Measurements from ENCODE around the gene ARIH1.

DNA sequence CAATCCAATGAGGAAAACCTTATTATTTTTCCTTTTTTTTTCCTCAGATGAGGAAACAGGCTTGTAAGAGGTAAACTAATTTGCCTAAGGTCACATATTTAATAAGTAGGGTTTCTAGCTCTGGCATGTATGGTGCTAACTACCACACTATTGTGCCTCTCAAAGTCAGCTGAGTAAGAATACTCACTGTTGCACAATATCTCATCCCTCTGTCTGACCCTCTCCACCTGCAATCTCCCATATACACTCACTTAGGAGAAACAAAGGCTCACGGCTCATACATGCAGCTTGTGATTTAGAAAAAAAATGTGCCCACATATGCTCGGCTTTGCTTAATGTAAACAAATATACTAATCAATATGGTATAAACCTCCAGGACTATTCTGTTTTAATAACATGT, 10.4 kb upstream of the ARIH1 start:
- TF ChIP-seq FOXA1 (IDR thresholded peaks at IDR 0.05), result no peak
- no peak for TF ChIP-seq FOXM1 (IDR thresholded peaks at IDR 0.05; ENCODE audit: borderline replicate concordance)
- TF ChIP-seq FOXK2 (IDR thresholded peaks at IDR 0.05), result no peak
- no peak for TF ChIP-seq TARDBP (IDR thresholded peaks at IDR 0.05)
- no peak for TF ChIP-seq PKNOX1 (IDR thresholded peaks at IDR 0.05)
- TF ChIP-seq SUZ12 (IDR thresholded peaks at IDR 0.05), result no peak
- no peak for TF ChIP-seq SP1 (IDR thresholded peaks at IDR 0.05)
- TF ChIP-seq BHLHE40 (IDR thresholded peaks at IDR 0.05; ENCODE audit: borderline replicate concordance), result no peak
- no peak for TF ChIP-seq ZNF384 (IDR thresholded peaks at IDR 0.05)
- no peak for TF ChIP-seq HDGF (IDR thresholded peaks at IDR 0.05; ENCODE audit: borderline replicate concordance)
- TF ChIP-seq ELF4 (IDR thresholded peaks at IDR 0.05), result no peak
- TF ChIP-seq CTBP1 (IDR thresholded peaks at IDR 0.05; ENCODE audit: borderline replicate concordance), result no peak
- TF ChIP-seq ARNT (IDR thresholded peaks at IDR 0.05), result no peak
- no peak for TF ChIP-seq L3MBTL2 (conservative IDR thresholded peaks at IDR 0.05)
